A549 treated with AZD2906 at 1 μM for 4 hours (cell line): ENCODE measurements around the gene ASMT. TPM values are rescaled to one million over a fixed set of nuclear protein-coding genes. Genes with fewer than 3 reads are reported as not detected.

Experiments used
- total RNA-seq: library from RNA; stranded (reverse); fragments of 200-300 nt; extraction: Qiagen RNA extraction; gene quantifications from 5 replicates; pipeline ENCODE4 v1.2.3, GENCODE V29; 2022

The ASMT gene, protein sequence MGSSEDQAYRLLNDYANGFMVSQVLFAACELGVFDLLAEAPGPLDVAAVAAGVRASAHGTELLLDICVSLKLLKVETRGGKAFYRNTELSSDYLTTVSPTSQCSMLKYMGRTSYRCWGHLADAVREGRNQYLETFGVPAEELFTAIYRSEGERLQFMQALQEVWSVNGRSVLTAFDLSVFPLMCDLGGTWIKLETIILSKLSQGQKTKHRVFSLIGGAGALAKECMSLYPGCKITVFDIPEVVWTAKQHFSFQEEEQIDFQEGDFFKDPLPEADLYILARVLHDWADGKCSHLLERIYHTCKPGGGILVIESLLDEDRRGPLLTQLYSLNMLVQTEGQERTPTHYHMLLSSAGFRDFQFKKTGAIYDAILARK
- 0.10 to 0.38 TPM (median 0.29 TPM) in 5 replicates for total RNA-seq

GRCh38 chrX:1614927-1615326 lies at the start of gene ASMT:
Gene ASMT, plus strand, starts transcription at chrX:1615059. Its CDS starts 141 bp downstream, at chrX:1615200.

GRCh38 chrX:1591102-1591862 lies 23.6 kb upstream of the ASMT start, which contains the start of gene AKAP17A:
Gene AKAP17A, plus strand, starts transcription at chrX:1591604. Its CDS starts 1,859 bp downstream, at chrX:1593463.

Other genes with a start within 250 kb of the ASMT start
- 415 to 486 TPM (median 469 TPM) in 5 replicates for gene SLC25A6, start 222.9 kb upstream of the ASMT start, total RNA-seq
- 18.5 to 20.7 TPM (median 20.2 TPM) in 5 replicates for gene ASMTL, start 162.2 kb upstream of the ASMT start, total RNA-seq
- gene P2RY8, start 77.9 kb upstream of the ASMT start, total RNA-seq, result 0.02 to 0.06 TPM (median 0.04 TPM) in 4 of 5 replicates, not detected in the other
- gene AKAP17A, start 23.5 kb upstream of the ASMT start, total RNA-seq, result 28.5 to 38.1 TPM (median 37.1 TPM) in 5 replicates